Smooth muscle cell (in vitro differentiated cells): ENCODE results near the gene OR51E1. TPM values are rescaled to one million over a fixed set of nuclear protein-coding genes. Genes with fewer than 3 reads are reported as not detected.

ENCODE experiments used
- DNase-seq: peaks from one replicate; lab custom pipeline; 2025; ENCODE audit not compliant: unreplicated experiment; lab: John Stamatoyannopoulos, UW
- H2AFZ ChIP-seq: fragments of 200-600 bp; sonication (generic); 2 replicates; pipeline ENCODE4 v1.6.0; 2016; ENCODE audit warnings: antibody characterized with exemption, low read depth, mild to moderate bottlenecking
- H3F3A ChIP-seq: fragments of 200-600 bp; sonication (generic); 2 replicates; pipeline ENCODE4 v1.6.0; 2017; ENCODE audit warnings: antibody characterized with exemption, low read depth
- H3K27ac ChIP-seq: fragments of 200-600 bp; sonication (generic); 2 replicates; pipeline ENCODE4 v1.5.1; 2016; ENCODE audit warnings: low read depth, mild to moderate bottlenecking
- H3K27me3 ChIP-seq: fragments of 200-600 bp; sonication (generic); 2 replicates; pipeline ENCODE4 v1.6.1; 2016; ENCODE audit warnings: low read depth, mild to moderate bottlenecking
- H3K36me3 ChIP-seq: fragments of 200-600 bp; sonication (generic); 2 replicates; pipeline ENCODE4 v1.5.1; 2016; ENCODE audit warnings: low read depth
- H3K4me1 ChIP-seq: fragments of 200-600 bp; sonication (generic); 2 replicates; pipeline ENCODE4 v1.5.1; 2016; ENCODE audit warnings: low read depth
- H3K4me2 ChIP-seq: fragments of 200-600 bp; sonication (generic); 2 replicates; pipeline ENCODE4 v1.6.0; 2016; ENCODE audit warnings: mild to moderate bottlenecking
- H3K4me3 ChIP-seq: fragments of 200-600 bp; sonication (generic); 2 replicates; pipeline ENCODE4 v1.5.1; 2016; ENCODE audit warnings: mild to moderate bottlenecking
- H3K79me2 ChIP-seq: fragments of 200-600 bp; sonication (generic); 2 replicates; pipeline ENCODE4 v1.6.0; 2016; ENCODE audit warnings: low read depth, mild to moderate bottlenecking
- H3K9ac ChIP-seq: fragments of 200-600 bp; sonication (generic); 2 replicates; pipeline ENCODE4 v1.6.0; 2016; ENCODE audit warnings: low read depth
- H3K9me3 ChIP-seq: fragments of 200-600 bp; sonication (generic); replicated peaks from 2 replicates; pipeline ENCODE4 v1.5.1; 2016; ENCODE audit warnings: low read depth
- H4K20me1 ChIP-seq: fragments of 200-600 bp; sonication (generic); 2 replicates; pipeline ENCODE4 v1.6.0; 2016; ENCODE audit warnings: low read depth
- WGBS: methylation state at CpG from one replicate; pipeline ENCODE4 v1.1.7; 2016; ENCODE audit warnings: low lambda C conversion rate; 5-methylcytosine and 5-hydroxymethylcytosine counted together
- polyA plus RNA-seq: library from polyadenylated mRNA; unstranded; fragments of >200 nt; fragmentation: Nextera tagmentation; extraction: Ambion mirVana; gene quantifications from 2 replicates; pipeline ENCODE4 v1.2.1, GENCODE V29; 2016
- total RNA-seq: library from RNA; depleted of rRNA; stranded (reverse); fragments of >200 nt; gene quantifications from 2 replicates; pipeline ENCODE4 v1.2.3, GENCODE V29; 2014
- TF ChIP-seq, protein P1 (sequence below): fragments of 200-600 bp; sonication (generic); IDR thresholded peaks from 2 replicates; pipeline ENCODE4 v1.5.1; 2017; ENCODE audit warnings: borderline replicate concordance, mild to moderate bottlenecking, antibody characterized with exemption; ENCODE audit not compliant: insufficient read depth, poor library complexity, severe bottlenecking

Gene OR51E1
- total and polyA plus RNA-seq, 2 experiments from 2014 or later, result not detected

GRCh38 chr11:4645974-4646373, 2.2 kb downstream of the OR51E1 start:
- 84% methylated on average over 2 of the region's 2 CpGs for WGBS
- Histone ChIP-seq H4K20me1 (no peaks in the 10 kb centered on the region), H3K9ac (no peak overlapping the region), H2AFZ (no peak overlapping the region), H3K27me3 (no peaks in the 10 kb centered on the region), H3K4me3 (no peak overlapping the region), H3K4me1 (no peaks in the 10 kb centered on the region), H3K27ac (no peak overlapping the region), H3F3A (no peaks in the 10 kb centered on the region), H3K36me3 (no peaks in the 10 kb centered on the region), H3K9me3 (no peaks in the 10 kb centered on the region), H3K79me2 (no peaks in the 10 kb centered on the region), H3K4me2 (no peak overlapping the region)
- TF ChIP-seq, protein P1, sequence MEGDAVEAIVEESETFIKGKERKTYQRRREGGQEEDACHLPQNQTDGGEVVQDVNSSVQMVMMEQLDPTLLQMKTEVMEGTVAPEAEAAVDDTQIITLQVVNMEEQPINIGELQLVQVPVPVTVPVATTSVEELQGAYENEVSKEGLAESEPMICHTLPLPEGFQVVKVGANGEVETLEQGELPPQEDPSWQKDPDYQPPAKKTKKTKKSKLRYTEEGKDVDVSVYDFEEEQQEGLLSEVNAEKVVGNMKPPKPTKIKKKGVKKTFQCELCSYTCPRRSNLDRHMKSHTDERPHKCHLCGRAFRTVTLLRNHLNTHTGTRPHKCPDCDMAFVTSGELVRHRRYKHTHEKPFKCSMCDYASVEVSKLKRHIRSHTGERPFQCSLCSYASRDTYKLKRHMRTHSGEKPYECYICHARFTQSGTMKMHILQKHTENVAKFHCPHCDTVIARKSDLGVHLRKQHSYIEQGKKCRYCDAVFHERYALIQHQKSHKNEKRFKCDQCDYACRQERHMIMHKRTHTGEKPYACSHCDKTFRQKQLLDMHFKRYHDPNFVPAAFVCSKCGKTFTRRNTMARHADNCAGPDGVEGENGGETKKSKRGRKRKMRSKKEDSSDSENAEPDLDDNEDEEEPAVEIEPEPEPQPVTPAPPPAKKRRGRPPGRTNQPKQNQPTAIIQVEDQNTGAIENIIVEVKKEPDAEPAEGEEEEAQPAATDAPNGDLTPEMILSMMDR, result no peak
- DNase-seq, result no peak

DNA sequence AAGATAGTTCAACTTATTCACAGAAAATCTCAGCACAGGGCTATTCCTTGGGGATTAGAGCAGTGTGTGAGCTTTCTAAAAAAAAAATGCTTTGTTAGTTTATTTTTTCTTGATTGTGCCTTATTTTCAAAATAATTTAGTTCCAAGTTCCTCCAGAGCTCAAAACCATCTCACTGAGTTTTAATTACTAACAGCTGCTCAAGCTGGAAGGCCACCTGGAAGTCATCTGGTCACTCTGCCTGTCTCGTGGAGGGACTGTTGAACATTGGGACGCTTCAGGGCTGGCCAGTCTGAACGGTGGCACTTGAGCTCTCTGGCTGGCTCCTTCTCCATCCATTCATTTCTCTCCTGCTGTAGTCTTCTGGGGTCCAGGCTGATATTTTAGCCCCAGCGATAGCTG, 4.0 kb downstream of the OR51E1 start:
- H3K9ac ChIP-seq, result no peak overlapping the region
- no peak for DNase-seq
- no peak overlapping the region for H3K4me2 ChIP-seq
- no peaks in the 10 kb centered on the region for H3K4me1 ChIP-seq
- H3K27ac ChIP-seq, result no peak overlapping the region
- H3K4me3 ChIP-seq, result no peak overlapping the region
- no peaks in the 10 kb centered on the region for H3K79me2 ChIP-seq
- no peaks in the 10 kb centered on the region for H3K36me3 ChIP-seq
- no peak overlapping the region for H2AFZ ChIP-seq
- H3K9me3 ChIP-seq, result no peaks in the 10 kb centered on the region
- 67% methylated on average over 4 of the region's 4 CpGs for WGBS
- no peaks in the 10 kb centered on the region for H3F3A ChIP-seq
- TF ChIP-seq, protein P1, result no peak
- peaks cover 4% of the 10 kb centered on the region for H3K27me3 ChIP-seq
- no peaks in the 10 kb centered on the region for H4K20me1 ChIP-seq

- Histone ChIP-seq H3K9ac (no peak overlapping the region), H3K36me3 (no peaks in the 10 kb centered on the region), H4K20me1 (no peaks in the 10 kb centered on the region), H2AFZ (no peak overlapping the region), H3K4me3 (no peak overlapping the region), H3K79me2 (no peaks in the 10 kb centered on the region), H3K9me3 (no peaks in the 10 kb centered on the region), H3F3A (no peaks in the 10 kb centered on the region), H3K4me2 (no peak overlapping the region), H3K4me1 (peaks cover 4% of the 10 kb centered on the region), H3K27me3 (peaks cover 4% of the 10 kb centered on the region), H3K27ac (no peak overlapping the region)
- TF ChIP-seq, protein P1, result no peak
- WGBS, result 77% methylated on average over 2 of the region's 2 CpGs
- DNase-seq, result no peak
Observed at GRCh38 chr11:4654635-4655369, 11.0 kb downstream of the OR51E1 start.
